ENCODE results near the gene PERCC1.

Gene PERCC1

DNA sequence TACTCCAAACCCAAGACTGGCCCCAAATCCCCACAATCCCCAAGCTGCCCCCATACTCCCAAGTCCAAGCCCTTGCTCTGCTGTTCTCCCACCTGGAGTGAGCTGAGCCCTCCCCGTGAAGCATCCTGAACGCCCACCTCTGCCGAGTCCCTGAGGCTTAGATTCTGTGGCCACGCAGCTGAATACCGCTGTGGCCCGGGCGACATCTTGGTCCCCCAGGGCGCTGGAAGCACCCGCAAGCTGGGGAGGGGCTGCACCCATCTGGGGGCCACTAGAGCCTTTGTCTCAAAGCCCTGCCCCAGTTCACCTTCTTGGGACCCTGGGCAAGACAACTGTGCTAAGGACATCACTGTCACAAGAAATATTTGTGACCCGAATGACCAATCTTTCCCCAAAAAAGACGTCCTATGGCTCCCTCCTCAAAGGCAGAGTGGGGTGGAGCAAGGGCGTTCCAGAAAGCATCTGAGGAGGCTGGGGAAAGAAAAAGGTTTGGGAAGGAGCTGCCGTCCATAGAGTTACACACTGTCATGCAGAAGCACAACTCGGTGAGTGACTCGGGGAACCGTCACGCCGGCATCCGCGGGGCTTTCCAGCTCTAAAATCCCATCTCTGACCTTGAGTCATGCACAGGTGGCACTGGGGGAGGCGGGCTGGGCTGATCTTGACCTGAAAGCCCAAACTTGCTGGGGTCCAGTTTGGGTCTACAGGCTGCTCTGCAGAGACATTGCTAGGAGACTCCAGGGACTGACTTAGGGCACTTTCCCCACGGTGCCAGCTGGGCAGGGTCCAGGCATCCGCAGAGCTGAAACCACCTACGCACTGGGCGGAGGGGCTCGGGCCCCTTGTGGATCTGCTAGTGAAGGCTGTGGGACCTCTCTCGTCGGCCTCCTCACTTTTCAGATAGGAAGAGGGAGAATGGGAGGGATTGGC is 51.3 kb downstream of the PERCC1 start:
- no peaks in the 10 kb centered on the region for H3K36me3 Mint-ChIP-seq (ENCODE audit: insufficient read depth)
- ATAC-seq (replicated peaks) (no peak), DNase-seq (no peak)
- H3K4me1 Mint-ChIP-seq (ENCODE audit: low read depth in 2 of 2) = peaks cover 0 to 3% of the 10 kb centered on the region in 2 donors
- H3K9me3 Mint-ChIP-seq = no peaks in the 10 kb centered on the region
- peaks cover 8 to 15% of the 10 kb centered on the region in 2 donors for H3K27me3 Mint-ChIP-seq
- H3K27ac Mint-ChIP-seq = no peak overlapping the region
- H3K4me3 Mint-ChIP-seq = no peak overlapping the region
